SW480 (cell line): Measurements from ENCODE around the gene ARL6IP4.
A peak's percentile ranks its signal among the peaks of the same experiment; 100 is the strongest.
"Not testable (repeated sequence)": the region's sequence is repeated elsewhere in the genome, so short reads cannot be mapped to it uniquely, and the experiment has no call there.

ENCODE experiments used
- DNase-seq: peaks from one replicate; pipeline ENCODE4 v3.0.0-alpha.2; 2016; ENCODE audit warnings: low spot score

Gene ARL6IP4

GRCh38 chr12:123011701-123012100, 31.2 kb downstream of the ARL6IP4 start:
- no peak for DNase-seq

- no peak for DNase-seq
Measured at GRCh38 chr12:123013185-123014095, 33.0 kb downstream of the ARL6IP4 start.

- DNase-seq: not testable (repeated sequence)
Measured at GRCh38 chr12:123014473-123014872, 34.0 kb downstream of the ARL6IP4 start.

- DNase-seq: no peak
Measured at GRCh38 chr12:123017753-123018152, 37.3 kb downstream of the ARL6IP4 start.

- no peak for DNase-seq
Measured at GRCh38 chr12:123019841-123020138, 39.3 kb downstream of the ARL6IP4 start.

GRCh38 chr12:123021688-123022604, 41.5 kb downstream of the ARL6IP4 start:
- DNase-seq: no peak

- DNase-seq: no peak
Measured at GRCh38 chr12:123022846-123023245, 42.4 kb downstream of the ARL6IP4 start.

- DNase-seq: no peak
Measured at GRCh38 chr12:123024819-123025391, 44.4 kb downstream of the ARL6IP4 start.

- DNase-seq: peak; percentile 19
Measured at GRCh38 chr12:123026094-123026853, 45.8 kb downstream of the ARL6IP4 start.

GRCh38 chr12:123027726-123028445, 47.4 kb downstream of the ARL6IP4 start:
- DNase-seq: no peak

GRCh38 chr12:123028475-123028874, 48.0 kb downstream of the ARL6IP4 start:
- no peak for DNase-seq

- DNase-seq: no peak
Measured at GRCh38 chr12:123029550-123029949, 49.1 kb downstream of the ARL6IP4 start.

GRCh38 chr12:123030686-123031085, 50.2 kb downstream of the ARL6IP4 start:
- DNase-seq: no peak

- DNase-seq: no peak
Measured at GRCh38 chr12:123031171-123031845, 50.8 kb downstream of the ARL6IP4 start.
